Ishikawa (cell line): Measurements from ENCODE around the gene CCT3.

ENCODE experiments used
- CEBPB ChIP-seq: IDR thresholded peaks from 2 replicates; pipeline ENCODE4 v1.6.1; 2012
- CREB1 ChIP-seq: IDR thresholded peaks from 2 replicates; pipeline ENCODE4 v1.6.1; 2012; ENCODE audit warnings: low read depth
- EGR1 ChIP-seq: IDR thresholded peaks from 2 replicates; pipeline ENCODE4 v1.6.1; 2012
- EP300 ChIP-seq: IDR thresholded peaks from 2 replicates; pipeline ENCODE4 v1.6.1; 2012; ENCODE audit warnings: borderline replicate concordance
- FOXM1 ChIP-seq: IDR thresholded peaks from 2 replicates; pipeline ENCODE4 v1.6.1; 2012; ENCODE audit warnings: low read depth, borderline replicate concordance
- NFIC ChIP-seq: IDR thresholded peaks from 2 replicates; pipeline ENCODE4 v1.6.1; 2012
- RAD21 ChIP-seq: IDR thresholded peaks from 2 replicates; pipeline ENCODE4 v1.6.1; 2012; ENCODE audit warnings: low read depth
- TAF1 ChIP-seq: IDR thresholded peaks from 2 replicates; pipeline ENCODE4 v1.6.1; 2012; ENCODE audit warnings: low read depth, mild to moderate bottlenecking
- TCF12 ChIP-seq: IDR thresholded peaks from 2 replicates; pipeline ENCODE4 v1.6.1; 2012; ENCODE audit warnings: low read depth
- TEAD4 ChIP-seq: IDR thresholded peaks from 2 replicates; pipeline ENCODE4 v1.6.1; 2012
- YY1 ChIP-seq: IDR thresholded peaks from 2 replicates; pipeline ENCODE4 v1.6.1; 2012; ENCODE audit warnings: low read depth
- ZBTB7A ChIP-seq: IDR thresholded peaks from 2 replicates; pipeline ENCODE4 v1.6.1; 2012; ENCODE audit warnings: low read depth
- TF ChIP-seq, protein P1 (sequence below): IDR thresholded peaks from 2 replicates; pipeline ENCODE4 v1.6.1; 2012; ENCODE audit warnings: low read depth, mild to moderate bottlenecking
- TF ChIP-seq, protein P2 (sequence below): IDR thresholded peaks from 2 replicates; pipeline ENCODE4 v1.6.1; 2012
- TF ChIP-seq, protein P3 (sequence below): IDR thresholded peaks from 2 replicates; pipeline ENCODE4 v1.6.1; 2012

The CCT3 gene

DNA sequence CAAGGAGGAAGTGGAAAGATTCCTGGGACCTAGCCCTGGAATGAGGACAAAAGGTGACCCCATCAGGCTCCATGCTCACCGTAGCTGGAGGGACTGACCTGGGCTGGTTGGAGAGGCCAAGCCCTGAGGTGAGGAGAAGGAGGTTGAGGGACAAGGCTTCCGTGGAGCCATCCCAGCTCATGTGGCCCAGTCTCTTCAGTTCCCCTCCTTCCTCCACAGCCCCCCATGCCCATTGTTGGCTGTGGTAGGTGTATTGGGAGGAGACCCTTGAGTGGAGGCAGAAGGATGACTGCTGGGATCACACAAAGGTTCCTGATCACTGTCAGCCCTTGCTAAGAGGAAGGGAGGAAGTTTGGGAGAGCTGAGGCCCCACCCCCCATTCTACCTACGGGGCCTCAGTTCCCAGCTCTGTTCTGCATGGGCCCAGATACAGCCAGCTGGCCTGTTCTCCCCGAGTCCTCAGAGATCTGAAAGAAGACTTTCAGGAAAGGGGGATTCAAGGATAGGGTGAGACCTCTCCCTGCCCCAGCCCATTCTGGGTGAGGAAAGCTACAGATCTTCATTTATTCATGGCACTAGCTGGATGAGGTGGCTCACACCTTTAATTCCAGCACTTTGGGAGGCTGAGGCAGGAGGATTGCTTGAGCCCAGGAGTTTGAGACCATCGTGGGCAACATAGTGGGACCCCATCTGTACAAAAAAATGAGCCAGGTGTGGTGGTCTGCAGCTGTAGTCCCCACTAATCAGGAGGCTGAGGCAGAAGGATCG, 48.2 kb upstream of the CCT3 start:
- no peak for TF ChIP-seq CREB1
- TF ChIP-seq, protein P1, sequence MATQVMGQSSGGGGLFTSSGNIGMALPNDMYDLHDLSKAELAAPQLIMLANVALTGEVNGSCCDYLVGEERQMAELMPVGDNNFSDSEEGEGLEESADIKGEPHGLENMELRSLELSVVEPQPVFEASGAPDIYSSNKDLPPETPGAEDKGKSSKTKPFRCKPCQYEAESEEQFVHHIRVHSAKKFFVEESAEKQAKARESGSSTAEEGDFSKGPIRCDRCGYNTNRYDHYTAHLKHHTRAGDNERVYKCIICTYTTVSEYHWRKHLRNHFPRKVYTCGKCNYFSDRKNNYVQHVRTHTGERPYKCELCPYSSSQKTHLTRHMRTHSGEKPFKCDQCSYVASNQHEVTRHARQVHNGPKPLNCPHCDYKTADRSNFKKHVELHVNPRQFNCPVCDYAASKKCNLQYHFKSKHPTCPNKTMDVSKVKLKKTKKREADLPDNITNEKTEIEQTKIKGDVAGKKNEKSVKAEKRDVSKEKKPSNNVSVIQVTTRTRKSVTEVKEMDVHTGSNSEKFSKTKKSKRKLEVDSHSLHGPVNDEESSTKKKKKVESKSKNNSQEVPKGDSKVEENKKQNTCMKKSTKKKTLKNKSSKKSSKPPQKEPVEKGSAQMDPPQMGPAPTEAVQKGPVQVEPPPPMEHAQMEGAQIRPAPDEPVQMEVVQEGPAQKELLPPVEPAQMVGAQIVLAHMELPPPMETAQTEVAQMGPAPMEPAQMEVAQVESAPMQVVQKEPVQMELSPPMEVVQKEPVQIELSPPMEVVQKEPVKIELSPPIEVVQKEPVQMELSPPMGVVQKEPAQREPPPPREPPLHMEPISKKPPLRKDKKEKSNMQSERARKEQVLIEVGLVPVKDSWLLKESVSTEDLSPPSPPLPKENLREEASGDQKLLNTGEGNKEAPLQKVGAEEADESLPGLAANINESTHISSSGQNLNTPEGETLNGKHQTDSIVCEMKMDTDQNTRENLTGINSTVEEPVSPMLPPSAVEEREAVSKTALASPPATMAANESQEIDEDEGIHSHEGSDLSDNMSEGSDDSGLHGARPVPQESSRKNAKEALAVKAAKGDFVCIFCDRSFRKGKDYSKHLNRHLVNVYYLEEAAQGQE: no peak
- TF ChIP-seq, protein P2, sequence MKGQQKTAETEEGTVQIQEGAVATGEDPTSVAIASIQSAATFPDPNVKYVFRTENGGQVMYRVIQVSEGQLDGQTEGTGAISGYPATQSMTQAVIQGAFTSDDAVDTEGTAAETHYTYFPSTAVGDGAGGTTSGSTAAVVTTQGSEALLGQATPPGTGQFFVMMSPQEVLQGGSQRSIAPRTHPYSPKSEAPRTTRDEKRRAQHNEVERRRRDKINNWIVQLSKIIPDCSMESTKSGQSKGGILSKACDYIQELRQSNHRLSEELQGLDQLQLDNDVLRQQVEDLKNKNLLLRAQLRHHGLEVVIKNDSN: no peak
- TF ChIP-seq TCF12: no peak
- TF ChIP-seq ZBTB7A: no peak
- no peak for TF ChIP-seq CEBPB
- TF ChIP-seq EGR1: no peak
- no peak for TF ChIP-seq TEAD4
- TF ChIP-seq RAD21: no peak

GRCh38 chr1:156385534-156386031, 47.5 kb upstream of the CCT3 start:
- TF ChIP-seq FOXM1 (no peak), CEBPB (no peak), TEAD4 (no peak), ZBTB7A (peak; percentile 100), RAD21 (peak; percentile 95), YY1 (no peak)
- TF ChIP-seq, protein P1: no peak

GRCh38 chr1:156384658-156385057, 46.6 kb upstream of the CCT3 start:
- TF ChIP-seq CREB1 (no peak), NFIC (no peak), CEBPB (no peak), EP300 (no peak), EGR1 (no peak), TCF12 (no peak), TAF1 (no peak), ZBTB7A (no peak), YY1 (no peak)
- TF ChIP-seq, protein P1: no peak
- TF ChIP-seq, protein P3, sequence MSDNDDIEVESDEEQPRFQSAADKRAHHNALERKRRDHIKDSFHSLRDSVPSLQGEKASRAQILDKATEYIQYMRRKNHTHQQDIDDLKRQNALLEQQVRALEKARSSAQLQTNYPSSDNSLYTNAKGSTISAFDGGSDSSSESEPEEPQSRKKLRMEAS: no peak
- TF ChIP-seq, protein P2: no peak

GRCh38 chr1:156384007-156384406, 45.9 kb upstream of the CCT3 start:
- TF ChIP-seq, protein P1: no peak
- no peak for TF ChIP-seq CEBPB
- TF ChIP-seq YY1: no peak
